Adrenal gland (tissue), 12 donors: ENCODE measurements around the gene MORF4L1. TPM values are rescaled to one million over a fixed set of nuclear protein-coding genes. Genes with fewer than 3 reads are reported as not detected.
"Not testable (repeated sequence)": the region's sequence is repeated elsewhere in the genome, so short reads cannot be mapped to it uniquely, and the experiment has no call there.

Source experiments
- DNase-seq, 7 donors: peaks; one replicate each; pipeline ENCODE4 v3.0.0-alpha.2; 2019 to 2020
- H3K27ac ChIP-seq, 5 donors: fragments of 200-600 bp; sonication (generic) in 4 of 5; 1 replicate in 3 of 5; 2 replicates in 2 of 5; pipeline versions ENCODE4 v1.5.1 to v1.8.0; 2016 to 2020; ENCODE audit warnings: mild to moderate bottlenecking in 1 of 5
- H3K27me3 ChIP-seq: fragments of 200-600 bp; 2 replicates; pipeline ENCODE4 v1.8.0; 2021
- H3K36me3 ChIP-seq, 2 donors: fragments of 200-600 bp; replicated peaks in 1 of 2; 1 replicate in 1 of 2; 2 replicates in 1 of 2; pipeline versions ENCODE4 v1.5.1 to v1.8.0; 2018 to 2022
- H3K4me1 ChIP-seq, 2 donors: fragments of 200-600 bp; replicated peaks in 1 of 2; 1 replicate in 1 of 2; 2 replicates in 1 of 2; pipeline versions ENCODE4 v1.5.1 to v1.8.0; 2018 to 2021
- H3K4me3 ChIP-seq, 4 donors: fragments of 200-600 bp; sonication (generic) in 3 of 4; one replicate each; pipeline ENCODE4 v1.5.1; 2016 to 2018
- H3K9me3 ChIP-seq, 3 donors: fragments of 200-600 bp; sonication (generic) in 1 of 3; replicated peaks in 1 of 3; 1 replicate in 2 of 3; 2 replicates in 1 of 3; pipeline versions ENCODE4 v1.5.1 to v1.8.0; 2016 to 2021
- CTCF ChIP-seq, 6 experiments: fragments of 450-650 bp in 4 of 6; fragments of 200-600 bp in 2 of 6; sonication (generic) in 1 of 6; IDR thresholded peaks; 1 replicate in 5 of 6; 2 replicates in 1 of 6; pipeline versions ENCODE4 v1.5.1 to v1.8.0; 2016 to 2021; ENCODE audit warnings: antibody characterized with exemption in 6 of 6, mild to moderate bottlenecking in 2 of 6, moderate library complexity in 1 of 6
- POLR2A ChIP-seq, 2 donors: fragments of 450-650 bp; IDR thresholded peaks; one replicate each; pipeline ENCODE4 v1.6.1; 2017; ENCODE audit warnings: antibody characterized with exemption in 2 of 2, mild to moderate bottlenecking in 2 of 2, moderate library complexity in 1 of 2
- WGBS, 4 donors: extraction: QIAGEN DNeasy Blood & Tissue Kit in 2 of 4; methylation state at CpG; one replicate each; pipeline versions ENCODE4 v1.1.5 to v1.1.7; 2013 to 2017; 5-methylcytosine and 5-hydroxymethylcytosine counted together
- intact Hi-C, 2 donors: fragments of 100-400 bp; cut with DNase I; formaldehyde crosslinking; loops; one replicate each; pipeline versions ENCODE4 v1.14.1 to v1.15.0; 2022 to 2023
- polyA plus RNA-seq, 3 donors: library from polyadenylated mRNA; stranded (reverse); fragments of 200-250 nt in 2 of 3; fragments of 350-450 nt in 1 of 3; fragmentation: Illumina TruSeq in 1 of 3; extraction: RNeasy Lipid Tissue Mini Kit (QIAGEN cat#74804) in 1 of 3; gene quantifications; one replicate each; pipeline ENCODE4 v1.2.3, GENCODE V29; 2013 to 2014
- total RNA-seq, 9 donors: library from RNA; depleted of rRNA in 4 of 9; stranded (reverse); fragments of >200 nt in 4 of 9; fragments of 120-200 nt in 1 of 9; fragmentation: NEBNext Ultra II Directional in 1 of 9; extraction: Animal tissue kit (Norgen Biotek cat#: 25700) in 1 of 9; gene quantifications; one replicate each; pipeline versions ENCODE4 v1.1.0 to v1.2.4, GENCODE V29; 2013 to 2023
- donor health status: healthy with polysubstance abuse.
- donor health status: Bipolar disorder and iron deficiency.
- donor health status: DM: yes; HTN: yes; CAD: no.
- donor health status: DM: no; HTN: no; CAD: no.
- donor health status: DM: no; HTN: no; CAD: no.
- donor health status: DM: yes; HTN: yes; CAD: no.

MORF4L1 gene
- total and polyA plus RNA-seq, 12 donors: 99.8 to 935 (median 342) TPM

DNA sequence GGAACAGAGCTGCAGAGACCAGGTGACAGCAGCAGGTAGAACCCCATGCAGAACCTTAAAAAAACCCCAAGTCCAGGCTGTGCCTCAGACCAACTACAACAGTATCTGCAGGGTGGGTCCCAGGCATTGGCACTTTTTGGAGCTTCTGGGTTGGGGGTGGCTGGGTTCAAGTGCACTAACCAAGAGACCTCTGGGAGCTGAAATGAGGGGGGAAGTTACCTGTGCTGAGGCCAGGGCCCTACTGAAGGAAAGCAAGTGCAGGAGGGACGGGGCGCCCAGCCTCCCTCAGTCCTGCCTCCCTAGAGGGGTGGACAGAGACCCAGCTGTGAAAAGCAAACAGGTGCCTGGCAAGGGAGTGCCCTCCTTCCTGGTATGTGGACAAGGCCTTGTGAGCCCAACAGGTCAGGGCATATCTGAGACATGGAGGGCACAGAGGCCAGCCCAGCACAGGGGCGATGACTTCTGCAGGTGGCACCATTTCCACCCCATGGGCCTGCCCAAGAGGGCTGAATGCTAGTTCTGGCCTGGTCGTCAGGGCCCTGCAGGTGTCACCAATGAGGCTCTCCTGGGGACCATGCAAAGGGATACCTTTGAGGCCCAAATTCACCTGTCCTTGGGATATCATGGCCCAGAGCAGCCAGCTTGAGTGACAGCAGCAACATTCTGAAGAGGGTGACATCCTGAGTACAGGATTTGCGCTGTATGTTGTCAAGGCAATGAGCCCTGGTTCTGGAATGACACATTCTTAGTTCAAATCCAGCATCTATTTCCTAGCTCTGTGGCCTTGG is 53.5 kb downstream of the MORF4L1 start:
- H3K36me3 ChIP-seq: peaks cover 0 to 46% of the 10 kb centered on the region in 2 donors
- WGBS, 4 donors: 77 to 95% (median 94%) methylated on average over 4 to 5 of the region's 5 CpGs
- no peaks in the 10 kb centered on the region for H3K9me3 ChIP-seq
- TF ChIP-seq POLR2A (IDR thresholded peaks at IDR 0.05) (no peak), CTCF (IDR thresholded peaks at IDR 0.05) (no peak)
- intact Hi-C loops: no loop called here
- H3K27me3 ChIP-seq: no peaks in the 10 kb centered on the region
- peak in 2 of 7 donors; percentile 7 to 21 for DNase-seq
- H3K27ac ChIP-seq: no peak overlapping the region
- no peak overlapping the region for H3K4me3 ChIP-seq
- H3K4me1 ChIP-seq: peaks cover 1 to 6% of the 10 kb centered on the region in 2 donors

DNA sequence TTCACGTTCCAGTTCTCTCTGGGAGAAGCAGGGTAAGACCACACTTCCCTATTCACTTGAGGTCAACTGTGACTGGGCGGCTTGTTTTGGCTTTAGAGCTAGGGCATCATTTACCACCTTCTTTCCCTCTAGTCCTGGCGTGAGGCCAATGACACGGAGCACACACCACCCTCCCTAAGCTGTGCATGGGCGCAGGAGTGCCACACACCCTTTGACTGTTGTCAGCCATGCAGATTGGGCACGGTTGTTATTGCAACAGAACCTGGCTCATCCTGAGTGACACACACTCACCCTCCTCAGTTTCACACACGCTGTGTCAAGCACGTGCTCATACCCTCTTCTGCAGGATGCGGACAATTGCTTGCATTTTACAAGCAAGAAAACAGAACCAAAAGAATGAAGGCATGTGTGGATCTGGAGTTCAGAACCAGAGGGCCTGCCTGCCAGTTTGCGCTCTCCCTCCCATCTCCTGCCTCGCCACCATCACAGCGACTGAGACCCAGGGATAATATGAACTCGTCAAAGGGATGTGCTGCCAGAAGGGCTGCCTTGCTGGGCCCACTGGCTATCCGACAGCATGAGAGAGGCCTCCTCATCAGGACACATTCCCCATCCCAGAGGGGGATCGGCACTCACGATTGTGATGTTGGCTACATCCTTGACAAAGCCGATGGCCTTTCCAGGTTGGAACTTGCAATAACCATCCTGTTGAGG is 54.5 kb downstream of the MORF4L1 start:
- peak in 2 of 7 donors; percentile 20 to 41 for DNase-seq
- Histone ChIP-seq H3K4me1 (peaks cover 7 to 16% of the 10 kb centered on the region in 2 donors), H3K4me3 (no peak overlapping the region), H3K27me3 (no peaks in the 10 kb centered on the region), H3K27ac (no peak overlapping the region), H3K36me3 (peaks cover 0 to 37% of the 10 kb centered on the region in 2 donors), H3K9me3 (no peaks in the 10 kb centered on the region)
- intact Hi-C loops: no loop called here
- no peak for TF ChIP-seq POLR2A (IDR thresholded peaks at IDR 0.05)
- 79 to 89% (median 86%) methylated on average over 13 to 17 of the region's 17 CpGs for WGBS, 4 donors

DNA sequence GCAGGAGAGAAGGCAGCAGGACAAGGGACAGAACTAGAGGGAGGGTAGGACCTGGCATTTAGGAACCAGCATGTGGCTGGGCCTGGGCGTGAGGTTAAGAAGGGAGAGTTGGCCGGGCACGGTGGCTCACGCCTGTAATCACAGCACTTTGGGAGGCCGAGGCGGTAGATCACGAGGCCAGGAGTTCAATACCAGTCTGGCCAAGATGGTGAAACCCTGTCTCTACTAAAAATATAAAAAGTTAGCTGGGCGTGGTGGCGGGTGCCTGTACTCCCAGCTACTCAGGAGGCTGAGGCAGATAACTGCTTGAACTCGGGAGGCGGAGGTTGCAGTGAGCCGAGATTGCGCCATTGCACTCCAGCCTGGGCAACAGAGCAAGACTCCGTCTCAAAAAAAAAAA is 55.5 kb downstream of the MORF4L1 start:
- H3K27ac ChIP-seq, H3K4me3 ChIP-seq, H3K9me3 ChIP-seq, DNase-seq, intact Hi-C loops, H3K27me3 ChIP-seq: not testable (repeated sequence)
- WGBS, 4 donors: 92 to 95% (median 94%) methylated on average over 13 to 14 of the region's 14 CpGs
- Histone ChIP-seq H3K4me1 (peaks cover 7 to 16% of the 10 kb centered on the region in 2 donors), H3K36me3 (peaks cover 0 to 28% of the 10 kb centered on the region in 2 donors)

DNA sequence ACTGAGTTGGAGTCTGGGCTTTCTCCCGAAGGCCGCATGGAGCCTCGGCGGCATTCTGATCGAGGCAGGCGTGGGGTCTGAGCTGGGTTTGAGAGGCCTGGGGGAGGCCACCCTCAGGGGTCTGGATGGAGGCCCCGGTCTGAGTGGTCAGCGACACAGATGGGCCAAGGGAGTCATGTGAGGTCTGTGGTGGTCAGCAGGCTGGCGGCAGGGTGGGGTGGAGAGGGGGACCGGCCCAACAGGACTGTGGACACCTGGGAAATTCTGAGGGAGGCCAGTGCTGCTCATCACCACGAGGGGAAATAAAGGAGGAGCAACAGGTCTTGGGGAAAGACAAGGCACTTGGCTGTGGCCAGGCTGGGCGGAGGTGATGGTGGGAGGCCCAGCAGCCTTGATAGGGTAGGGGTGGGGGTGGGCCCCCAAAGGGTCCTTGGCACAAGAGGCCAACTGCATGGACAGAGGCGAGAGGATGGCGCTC is 56.0 kb downstream of the MORF4L1 start:
- WGBS, 4 donors: 94 to 96% (median 95%) methylated on average over 14 of the region's 14 CpGs
- Histone ChIP-seq H3K9me3 (no peaks in the 10 kb centered on the region), H3K27me3 (no peaks in the 10 kb centered on the region), H3K27ac (no peak overlapping the region), H3K4me3 (no peak overlapping the region), H3K4me1 (peaks cover 7 to 16% of the 10 kb centered on the region in 2 donors), H3K36me3 (peaks cover 0 to 24% of the 10 kb centered on the region in 2 donors)
- no peak for DNase-seq
- intact Hi-C loops: no loop called here
- TF ChIP-seq CTCF (IDR thresholded peaks at IDR 0.05): no peak
- no peak for TF ChIP-seq POLR2A (IDR thresholded peaks at IDR 0.05)

- peaks cover 7 to 25% of the 10 kb centered on the region in 2 donors for H3K4me1 ChIP-seq
- intact Hi-C loops: no loop called here
- DNase-seq: peak in 2 of 7 donors; percentile 10 to 30
- TF ChIP-seq CTCF (IDR thresholded peaks at IDR 0.05) (no peak), POLR2A (IDR thresholded peaks at IDR 0.05) (no peak)
- no peaks in the 10 kb centered on the region for H3K9me3 ChIP-seq
- H3K27ac ChIP-seq: no peak overlapping the region
- 91 to 97% (median 95%) methylated on average over 10 to 16 of the region's 16 CpGs for WGBS, 4 donors
- H3K36me3 ChIP-seq: peaks cover 0 to 29% of the 10 kb centered on the region in 2 donors
- no peaks in the 10 kb centered on the region for H3K27me3 ChIP-seq
- no peak overlapping the region for H3K4me3 ChIP-seq
Observed at GRCh38 chr15:78929536-78930264, 57.0 kb downstream of the MORF4L1 start.
